CD4-positive, alpha-beta T cell treated with Interleukin-15 for 1 hour (primary cell): ENCODE results near the gene SRI.
"Not testable (repeated sequence)": the region's sequence is repeated elsewhere in the genome, so short reads cannot be mapped to it uniquely, and the experiment has no call there.

ENCODE experiments used
- DNase-seq: peaks from one replicate; pipeline ENCODE4 v3.0.0-alpha.2; 2020

Gene SRI

GRCh38 chr7:88172842-88173241 lies 47.0 kb downstream of the SRI start:
- no peak for DNase-seq

- DNase-seq: no peak
These were observed 50.0 kb downstream of the SRI start for GRCh38 chr7:88169717-88170320.

- DNase-seq: no peak
These were observed 52.1 kb downstream of the SRI start for GRCh38 chr7:88167721-88168120.

GRCh38 chr7:88167223-88167622 lies 52.6 kb downstream of the SRI start:
- no peak for DNase-seq

- no peak for DNase-seq
These were observed 54.1 kb downstream of the SRI start for GRCh38 chr7:88165697-88166096.

GRCh38 chr7:88159741-88160140 lies 60.1 kb downstream of the SRI start:
- DNase-seq: not testable (repeated sequence)

DNA sequence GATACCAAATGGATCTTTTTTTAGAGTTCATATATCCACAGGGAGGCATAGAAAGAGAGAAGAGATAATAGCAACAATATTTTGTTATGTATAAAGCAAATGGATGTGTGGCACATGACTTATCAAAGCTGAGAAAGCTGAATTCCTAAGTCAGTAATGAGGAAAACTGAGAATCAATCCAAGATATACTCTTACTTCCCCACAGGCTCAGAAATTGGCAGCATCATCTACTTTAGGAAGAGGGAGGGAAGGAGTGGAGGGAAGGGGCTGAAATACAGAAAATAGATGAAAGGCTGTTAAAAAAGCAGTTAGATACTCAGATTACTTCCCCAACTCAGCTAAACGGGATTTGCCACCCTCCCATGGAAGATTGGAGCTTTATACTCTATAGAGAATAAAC lies 63.5 kb downstream of the SRI start:
- DNase-seq: no peak

- DNase-seq: no peak
These were observed 64.1 kb downstream of the SRI start for GRCh38 chr7:88155756-88156155.
